K562 treated with DMSO at 1 percent for 12 hours (cell line): ENCODE measurements around the gene PSD2. TPM values are rescaled to one million over a fixed set of nuclear protein-coding genes. Genes with fewer than 3 reads are reported as not detected.

Source experiments
- total RNA-seq: library from RNA; unstranded; fragments of 300-600 nt; gene quantifications from 2 replicates; pipeline ENCODE4 v1.2.3, GENCODE V29; 2022; ENCODE audit not compliant: insufficient read depth

The PSD2 gene
- 0.17 TPM in 1 of 2 replicates, not detected in the other for total RNA-seq

DNA sequence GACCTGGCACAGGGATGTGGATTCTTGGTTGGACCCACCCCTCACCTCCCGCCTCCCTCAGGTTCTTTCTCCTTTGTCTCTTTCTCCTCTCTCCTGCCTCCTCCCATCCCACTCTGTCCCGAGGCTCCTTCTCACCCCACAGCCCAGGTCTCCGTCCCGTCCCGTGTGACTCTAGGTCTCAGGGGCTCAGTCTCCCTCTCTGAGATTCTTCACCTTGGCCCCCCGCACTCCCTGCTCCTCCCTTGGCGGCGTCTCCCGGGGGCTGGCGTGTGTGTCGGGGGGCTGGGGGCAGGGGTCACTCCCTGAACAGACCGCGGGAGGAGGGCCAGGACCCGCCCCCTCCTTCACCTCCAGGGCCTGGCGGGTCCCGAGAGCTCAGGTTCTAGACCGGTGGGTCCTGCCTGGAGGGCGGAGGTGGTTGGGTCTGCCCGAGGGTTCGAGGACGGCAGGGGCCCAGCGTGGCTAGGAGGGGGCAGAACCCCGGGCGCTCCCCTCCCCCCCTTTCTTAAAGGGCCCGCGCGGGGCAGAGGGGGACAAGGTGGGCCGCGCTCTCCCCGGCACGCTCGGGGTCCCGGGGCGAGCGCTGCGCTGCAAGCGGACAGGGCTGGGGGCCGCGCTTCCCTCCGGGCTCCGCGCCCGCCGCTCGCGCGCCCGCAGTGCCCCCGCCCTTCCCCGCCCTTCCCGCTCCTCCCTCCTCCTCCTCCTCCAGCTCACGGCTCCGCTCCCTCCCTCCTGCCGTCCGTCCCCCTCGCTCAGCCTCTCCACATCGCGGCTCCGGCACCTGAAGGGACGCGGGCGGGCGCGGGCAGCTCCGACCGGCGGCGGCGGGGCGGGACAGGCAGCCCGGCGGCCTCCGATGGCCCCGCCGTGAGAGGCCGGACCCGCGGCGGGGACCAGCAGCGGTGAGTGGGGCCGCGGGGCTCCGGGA is at the start of gene PSD2:
Gene PSD2 (plus strand): TSS at position 735 of the 928 bp plus-strand sequence. CDS start 13,633 bp downstream, outside the sequence.

Other genes starting within 250 kb of the PSD2 start
- gene UBE2D2, start 234.5 kb upstream of the PSD2 start, total RNA-seq: 114 and 124 TPM in 2 replicates
- 80.1 and 103 TPM in 2 replicates for gene CXXC5, start 147.5 kb upstream of the PSD2 start, total RNA-seq
- gene NRG2, start 247.5 kb downstream of the PSD2 start, total RNA-seq: 2.1 TPM in 1 of 2 replicates, not detected in the other